Esophagus muscularis mucosa (tissue), 3 donors: ENCODE measurements around the gene PRR5L.

Source experiments
- CTCF ChIP-seq, 3 experiments: fragments of 200-600 bp in 2 of 3; fragments of 450-650 bp in 1 of 3; sonication (generic) in 2 of 3; IDR thresholded peaks; one replicate each; pipeline ENCODE4 v1.5.1; 2017 to 2019; ENCODE audit warnings: antibody characterized with exemption in 3 of 3, mild to moderate bottlenecking in 2 of 3, moderate library complexity in 1 of 3
- EP300 ChIP-seq: sonication (generic); formaldehyde crosslinking; IDR thresholded peaks from one replicate; pipeline ENCODE4 v1.6.1; 2017; ENCODE audit warnings: antibody characterized with exemption

- TF ChIP-seq CTCF (IDR thresholded peaks at IDR 0.05) (no peak), EP300 (no peak)
These were observed 31.8 kb upstream of the PRR5L start for GRCh38 chr11:36264011-36264972.
